SK-N-SH treated with all-trans-retinoic acid at 6 μM for 48 hours (cell line): Measurements from ENCODE around the gene JMJD1C.
"Not testable (repeated sequence)": the region's sequence is repeated elsewhere in the genome, so short reads cannot be mapped to it uniquely, and the experiment has no call there.

Experiments used
- ARNTL ChIP-seq: fragments of 450-650 bp; formaldehyde crosslinking; IDR thresholded peaks from 2 replicates; pipeline ENCODE4 v1.5.0; 2020; ENCODE audit warnings: low read depth, mild to moderate bottlenecking, moderate library complexity, borderline replicate concordance
- CREB5 ChIP-seq: fragments of 250-450 bp; sonication (Bioruptor Pico); IDR thresholded peaks from 2 replicates; pipeline ENCODE4 v1.5.1; 2020; ENCODE audit warnings: low read depth, mild to moderate bottlenecking, moderate library complexity
- CSDC2 ChIP-seq: fragments of 250-450 bp; sonication (Bioruptor Pico); IDR thresholded peaks from 2 replicates; pipeline ENCODE4 v1.5.0; 2020; ENCODE audit warnings: mild to moderate bottlenecking, moderate library complexity
- ISL1 ChIP-seq: fragments of 250-450 bp; sonication (Bioruptor Pico); IDR thresholded peaks from 2 replicates; pipeline ENCODE4 v2.1.2; 2022; ENCODE audit warnings: mild to moderate bottlenecking, moderate library complexity
- RARB ChIP-seq: fragments of 250-450 bp; sonication (Bioruptor Pico); IDR thresholded peaks from 2 replicates; pipeline ENCODE4 v1.8.0; 2021; ENCODE audit warnings: mild to moderate bottlenecking, moderate library complexity
- ZC3H10 ChIP-seq: fragments of 250-450 bp; sonication (Bioruptor Pico); IDR thresholded peaks from 2 replicates; pipeline ENCODE4 v1.5.1; 2021; ENCODE audit warnings: mild to moderate bottlenecking, moderate library complexity
- ZFP30 ChIP-seq: fragments of 450-650 bp; formaldehyde crosslinking; IDR thresholded peaks from 2 replicates; pipeline ENCODE4 v1.5.0; 2022; ENCODE audit warnings: mild to moderate bottlenecking, moderate library complexity
- ZNF8 ChIP-seq: fragments of 450-650 bp; formaldehyde crosslinking; IDR thresholded peaks from 2 replicates; pipeline ENCODE4 v1.5.0; 2020; ENCODE audit warnings: mild to moderate bottlenecking, moderate library complexity
- TF ChIP-seq, protein P1 (sequence below): fragments of 250-450 bp; sonication (Bioruptor Pico); IDR thresholded peaks from 2 replicates; pipeline ENCODE4 v1.8.0; 2020; ENCODE audit warnings: mild to moderate bottlenecking, moderate library complexity, borderline replicate concordance

DNA sequence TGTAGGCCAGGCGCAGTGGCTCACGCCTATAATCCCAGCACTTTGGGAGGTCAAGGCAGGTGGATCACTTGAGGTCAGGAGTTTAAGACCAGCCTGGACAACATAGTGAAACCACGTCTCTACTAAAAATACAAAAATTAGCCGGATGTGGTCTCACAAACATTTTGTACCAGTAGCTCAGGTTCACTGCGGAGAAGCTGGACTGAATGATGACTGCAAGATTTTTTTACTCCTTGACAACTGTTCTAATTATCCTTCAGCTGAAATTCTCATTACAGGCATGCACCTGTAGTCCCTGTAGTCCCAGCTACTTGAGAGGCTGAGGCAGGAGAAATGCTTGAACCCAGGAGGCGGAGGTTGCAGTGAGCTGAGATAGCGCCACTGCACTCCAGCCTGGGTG, 126.1 kb downstream of the JMJD1C start:
- TF ChIP-seq ZFP30 (CRISPR knock-in tag); ZC3H10 (CRISPR knock-in tag); ZNF8; RARB; CREB5 (CRISPR knock-in tag); ISL1 (CRISPR knock-in tag); ARNTL; CSDC2 (CRISPR knock-in tag): not testable (repeated sequence)
- TF ChIP-seq, protein P1, sequence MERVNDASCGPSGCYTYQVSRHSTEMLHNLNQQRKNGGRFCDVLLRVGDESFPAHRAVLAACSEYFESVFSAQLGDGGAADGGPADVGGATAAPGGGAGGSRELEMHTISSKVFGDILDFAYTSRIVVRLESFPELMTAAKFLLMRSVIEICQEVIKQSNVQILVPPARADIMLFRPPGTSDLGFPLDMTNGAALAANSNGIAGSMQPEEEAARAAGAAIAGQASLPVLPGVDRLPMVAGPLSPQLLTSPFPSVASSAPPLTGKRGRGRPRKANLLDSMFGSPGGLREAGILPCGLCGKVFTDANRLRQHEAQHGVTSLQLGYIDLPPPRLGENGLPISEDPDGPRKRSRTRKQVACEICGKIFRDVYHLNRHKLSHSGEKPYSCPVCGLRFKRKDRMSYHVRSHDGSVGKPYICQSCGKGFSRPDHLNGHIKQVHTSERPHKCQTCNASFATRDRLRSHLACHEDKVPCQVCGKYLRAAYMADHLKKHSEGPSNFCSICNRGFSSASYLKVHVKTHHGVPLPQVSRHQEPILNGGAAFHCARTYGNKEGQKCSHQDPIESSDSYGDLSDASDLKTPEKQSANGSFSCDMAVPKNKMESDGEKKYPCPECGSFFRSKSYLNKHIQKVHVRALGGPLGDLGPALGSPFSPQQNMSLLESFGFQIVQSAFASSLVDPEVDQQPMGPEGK (CRISPR knock-in tag): not testable (repeated sequence)
